Fibroblast of lung (primary cell): ENCODE data around the gene MICU1.

Experiments used
- CTCF ChIP-seq, 2 donors: IDR thresholded peaks in 1 of 2; conservative IDR thresholded peaks in 1 of 2; 1 replicate in 1 of 2; 2 replicates in 1 of 2; pipeline ENCODE4 v1.5.1; 2011 to 2012; ENCODE audit warnings: low read length in 2 of 2, control low read depth in 1 of 2, inconsistent platforms in 1 of 2, low read depth in 1 of 2, mild to moderate bottlenecking in 1 of 2
- EZH2 ChIP-seq: IDR thresholded peaks from 2 replicates; pipeline ENCODE4 v1.5.1; 2012; ENCODE audit warnings: low read length, control low read depth, mild to moderate bottlenecking; ENCODE audit errors: missing control alignments

GRCh38 chr10:72545546-72545945 is 80.3 kb downstream of the MICU1 start:
- no peak for TF ChIP-seq EZH2
- no peak for TF ChIP-seq CTCF (conservative IDR thresholded peaks at IDR 0.05 in 1 of 2, IDR thresholded peaks at IDR 0.05 in 1 of 2; ENCODE audit: low read depth in 1 of 2, low read length in 2 of 2)
